Measurements from ENCODE around the gene ZNF554. TPM values are rescaled to one million over a fixed set of nuclear protein-coding genes. Genes with fewer than 3 reads are reported as not detected.

Gene ZNF554
- total and polyA plus RNA-seq, 9 donors, result 4.9 to 10.5 (median 7.2) TPM

DNA sequence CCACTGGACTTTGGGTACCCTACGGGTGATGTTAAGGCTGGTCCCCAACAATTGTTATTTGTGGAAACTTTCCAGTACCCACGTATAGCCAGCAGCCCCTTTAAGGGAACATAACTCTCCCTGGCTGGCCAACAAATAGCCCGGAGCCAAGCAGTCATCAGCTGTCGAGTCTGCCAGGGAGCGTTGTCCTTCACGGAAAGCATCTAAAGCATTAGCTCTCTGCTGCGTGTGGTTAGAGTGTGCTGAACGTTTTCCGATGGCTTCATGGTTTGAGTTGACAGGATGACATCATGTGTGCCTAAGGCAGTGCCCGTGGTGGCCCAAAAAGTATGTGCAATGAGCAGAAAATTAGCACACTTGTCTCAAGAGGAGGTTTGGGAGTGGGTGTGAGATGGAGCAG, 44.1 kb downstream of the ZNF554 start:
- Histone ChIP-seq H3K4me1 (ENCODE audit: insufficient read depth) (peaks cover 14% of the 10 kb centered on the region), H3K27ac (no peak overlapping the region), H3K27me3 (no peaks in the 10 kb centered on the region), H3K36me3 (no peaks in the 10 kb centered on the region), H3K9me3 (no peaks in the 10 kb centered on the region), H3K4me3 (no peak overlapping the region)
- 39 to 67% (median 47%) methylated on average over 10 of the region's 10 CpGs for WGBS, 3 donors
- TF ChIP-seq, protein P1, sequence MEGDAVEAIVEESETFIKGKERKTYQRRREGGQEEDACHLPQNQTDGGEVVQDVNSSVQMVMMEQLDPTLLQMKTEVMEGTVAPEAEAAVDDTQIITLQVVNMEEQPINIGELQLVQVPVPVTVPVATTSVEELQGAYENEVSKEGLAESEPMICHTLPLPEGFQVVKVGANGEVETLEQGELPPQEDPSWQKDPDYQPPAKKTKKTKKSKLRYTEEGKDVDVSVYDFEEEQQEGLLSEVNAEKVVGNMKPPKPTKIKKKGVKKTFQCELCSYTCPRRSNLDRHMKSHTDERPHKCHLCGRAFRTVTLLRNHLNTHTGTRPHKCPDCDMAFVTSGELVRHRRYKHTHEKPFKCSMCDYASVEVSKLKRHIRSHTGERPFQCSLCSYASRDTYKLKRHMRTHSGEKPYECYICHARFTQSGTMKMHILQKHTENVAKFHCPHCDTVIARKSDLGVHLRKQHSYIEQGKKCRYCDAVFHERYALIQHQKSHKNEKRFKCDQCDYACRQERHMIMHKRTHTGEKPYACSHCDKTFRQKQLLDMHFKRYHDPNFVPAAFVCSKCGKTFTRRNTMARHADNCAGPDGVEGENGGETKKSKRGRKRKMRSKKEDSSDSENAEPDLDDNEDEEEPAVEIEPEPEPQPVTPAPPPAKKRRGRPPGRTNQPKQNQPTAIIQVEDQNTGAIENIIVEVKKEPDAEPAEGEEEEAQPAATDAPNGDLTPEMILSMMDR (IDR thresholded peaks at IDR 0.05), result no peak
- TF ChIP-seq EP300 (IDR thresholded peaks at IDR 0.05) (no peak), POLR2A (IDR thresholded peaks at IDR 0.05) (no peak)
- intact Hi-C loops (cut with DNase I), result no loop called here
- DNase-seq, result no peak

DNA sequence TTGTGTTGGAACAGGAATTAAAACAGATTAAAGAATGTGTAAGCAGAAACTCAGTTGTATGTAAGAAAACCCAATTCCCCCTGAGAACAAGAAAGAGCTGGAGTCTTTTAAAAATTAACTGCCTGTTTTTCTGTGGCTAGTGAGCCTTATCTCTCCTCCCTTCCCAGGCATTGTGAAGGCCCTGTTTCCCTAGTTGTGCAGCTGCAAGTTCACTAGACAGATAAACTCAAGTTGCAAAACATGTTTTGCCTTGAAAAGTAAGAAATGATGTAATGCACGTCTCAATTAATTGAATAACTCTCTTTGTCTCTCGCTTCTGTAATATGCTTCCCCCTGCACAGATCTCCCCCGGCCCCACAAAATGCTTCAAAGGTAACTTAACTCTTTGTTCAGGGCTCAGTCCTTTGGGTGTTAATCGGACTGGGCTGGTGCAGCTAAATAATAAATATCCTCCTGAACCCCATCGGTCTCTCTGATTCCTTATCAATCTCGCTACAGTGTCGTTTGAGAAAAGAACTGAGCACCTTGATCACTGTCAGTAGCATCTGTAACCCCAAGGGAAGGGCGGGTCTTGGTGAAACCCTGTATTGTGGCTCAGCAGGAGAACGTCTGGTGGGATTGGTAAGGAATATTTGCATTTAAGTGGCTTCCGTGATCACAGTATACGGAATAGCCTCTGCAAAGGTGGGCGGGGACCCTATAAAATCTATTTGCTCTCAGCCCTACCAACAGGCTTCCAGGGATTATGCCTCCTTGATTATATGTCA, 45.8 kb downstream of the ZNF554 start:
- no peaks in the 10 kb centered on the region for H3K9me3 ChIP-seq
- H3K36me3 ChIP-seq, result no peaks in the 10 kb centered on the region
- intact Hi-C loops (cut with DNase I), result loop anchor here in 1 of 4 donors (5.0 kb wide), 1 partner anchor 218 kb away; no protein-coding TSS in a partner anchor
- H3K27ac ChIP-seq, result peak overlapping the region in 1 of 2 donors; percentile 51
- H3K4me1 ChIP-seq (ENCODE audit: insufficient read depth), result peaks cover 14% of the 10 kb centered on the region
- H3K4me3 ChIP-seq, result no peak overlapping the region
- WGBS, 3 donors, result 15 to 45% (median 20%) methylated on average over 12 of the region's 12 CpGs
- TF ChIP-seq, protein P1 (IDR thresholded peaks at IDR 0.05), result no peak
- TF ChIP-seq EP300 (IDR thresholded peaks at IDR 0.05), result no peak
- no peak for TF ChIP-seq POLR2A (IDR thresholded peaks at IDR 0.05)
- H3K27me3 ChIP-seq, result no peaks in the 10 kb centered on the region
- no peak for DNase-seq

DNA sequence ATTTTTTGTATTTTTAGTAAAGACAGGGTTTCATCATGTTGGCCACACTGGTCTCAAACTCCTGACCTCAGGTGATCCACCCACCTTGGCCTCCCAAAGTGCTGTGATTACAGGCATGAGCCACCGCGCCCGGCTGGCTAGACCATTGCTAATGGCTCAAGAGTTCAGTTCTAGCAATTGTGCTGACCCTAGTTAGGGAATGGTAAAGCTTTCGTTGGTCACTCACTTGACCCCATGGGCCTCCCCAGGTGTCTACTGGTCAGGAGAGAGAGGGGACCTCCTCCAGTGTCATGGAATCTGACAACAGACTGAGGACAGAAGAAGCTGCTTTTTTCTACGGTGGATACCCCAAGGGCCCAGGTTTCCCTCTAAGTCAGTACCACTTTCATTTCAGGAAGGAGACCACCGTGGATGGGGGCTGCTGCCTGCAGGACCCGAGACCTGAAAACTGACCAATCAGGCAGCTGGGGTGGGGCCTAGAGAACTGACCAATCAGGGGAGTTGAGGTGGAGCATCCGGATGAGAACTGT, 46.9 kb downstream of the ZNF554 start:
- WGBS, 3 donors, result 41 to 55% (median 42%) methylated on average over 8 of the region's 8 CpGs
- no peaks in the 10 kb centered on the region for H3K27me3 ChIP-seq
- DNase-seq, result no peak
- intact Hi-C loops (cut with DNase I), result loop anchor here in 1 of 4 donors (5.0 kb wide), 1 partner anchor 219 kb away; no protein-coding TSS in a partner anchor
- H3K9me3 ChIP-seq, result no peaks in the 10 kb centered on the region
- H3K4me3 ChIP-seq, result peak overlapping the region; percentile 20
- no peaks in the 10 kb centered on the region for H3K36me3 ChIP-seq
- peak overlapping the region in 1 of 2 donors; percentile 51 for H3K27ac ChIP-seq
- H3K4me1 ChIP-seq (ENCODE audit: insufficient read depth), result peaks cover 14% of the 10 kb centered on the region
- TF ChIP-seq, protein P1 (IDR thresholded peaks at IDR 0.05), result no peak
- TF ChIP-seq EP300 (IDR thresholded peaks at IDR 0.05) (no peak), POLR2A (IDR thresholded peaks at IDR 0.05) (no peak)

DNA sequence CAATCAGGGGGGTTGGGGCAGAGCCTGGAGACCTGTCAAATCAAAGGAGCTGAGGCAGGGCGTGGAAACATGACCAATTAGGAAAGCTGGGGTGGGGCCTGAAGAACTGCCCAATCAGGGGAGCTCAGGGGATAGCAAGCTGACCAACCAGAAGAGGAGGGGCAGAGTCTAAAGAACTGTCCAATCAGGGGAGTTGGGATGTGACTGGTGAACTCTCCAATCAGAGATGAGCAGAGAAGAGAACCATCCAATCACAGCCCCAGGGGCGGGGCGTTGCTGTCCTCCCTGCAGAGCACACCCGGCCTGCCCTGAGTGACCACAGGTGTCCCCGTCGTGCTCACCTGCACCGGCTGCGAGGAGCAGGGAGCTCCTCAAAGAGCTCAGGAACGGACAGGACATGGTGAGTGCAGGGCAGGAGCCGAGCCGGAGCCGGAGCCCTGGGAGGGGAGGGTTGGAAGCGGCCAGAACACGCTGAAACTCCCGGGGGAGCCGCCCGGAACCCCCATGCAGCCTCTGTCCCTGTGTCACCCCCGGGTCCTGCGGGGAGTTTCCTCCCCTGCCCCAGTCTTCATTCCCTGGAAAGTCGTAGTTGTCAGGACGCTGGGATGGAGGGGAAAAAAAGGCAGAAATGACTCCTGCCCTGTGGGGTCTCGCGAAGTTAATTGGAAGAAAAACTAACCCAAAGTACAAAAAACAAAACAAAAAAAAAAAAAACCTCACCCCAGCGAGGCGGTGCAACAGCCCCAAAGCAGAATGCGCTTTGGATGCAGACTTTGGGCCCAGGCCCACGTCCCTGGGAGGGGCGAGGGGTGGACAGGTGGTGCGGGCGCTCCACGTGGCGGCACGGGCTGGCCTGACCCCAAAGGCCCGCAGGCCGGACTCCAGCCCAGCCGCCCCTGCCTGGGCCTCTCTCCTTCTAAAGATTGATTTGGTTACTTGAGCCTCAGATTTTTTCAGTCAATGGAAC, 47.6 kb downstream of the ZNF554 start, which contains the start of gene ZNF556:
Gene ZNF556, plus strand, starts transcription at position 311 of the 967 bp plus-strand sequence. Its CDS starts 87 bp downstream, at position 398.
- no peaks in the 10 kb centered on the region for H3K9me3 ChIP-seq
- H3K4me3 ChIP-seq, result peak within 1 kb of the TSS; percentile 43
- DNase-seq, result peak; percentile 89 to 95 (median 92)
- no peaks in the 10 kb centered on the region for H3K36me3 ChIP-seq
- H3K4me1 ChIP-seq (ENCODE audit: insufficient read depth), result peaks cover 14% of the 10 kb centered on the region
- peak within 1 kb of the TSS in 1 of 2 donors; percentile 51 for H3K27ac ChIP-seq
- intact Hi-C loops (cut with DNase I), result loop anchor here in 1 of 4 donors (5.0 kb wide), 1 partner anchor 220 kb away; no protein-coding TSS in a partner anchor
- no peaks in the 10 kb centered on the region for H3K27me3 ChIP-seq
- TF ChIP-seq POLR2A (IDR thresholded peaks at IDR 0.05) (no peak), EP300 (IDR thresholded peaks at IDR 0.05) (no peak)
- TF ChIP-seq, protein P1 (IDR thresholded peaks at IDR 0.05), result no peak
- 6 to 29% (median 8%) methylated on average over 34 to 36 of the region's 36 CpGs for WGBS, 3 donors
